Lower leg skin (tissue), 3 donors: ENCODE results near the gene USP46.

Experiments used
- CTCF ChIP-seq, 3 donors: fragments of 450-650 bp; IDR thresholded peaks; one replicate each; pipeline ENCODE4 v1.5.1; 2016; ENCODE audit warnings: antibody characterized with exemption in 3 of 3, mild to moderate bottlenecking in 3 of 3, moderate library complexity in 2 of 3
- POLR2A ChIP-seq, 2 donors: fragments of 450-650 bp; IDR thresholded peaks; one replicate each; pipeline ENCODE4 v1.6.1; 2016 to 2017; ENCODE audit warnings: antibody characterized with exemption in 2 of 2, mild to moderate bottlenecking in 1 of 2, moderate library complexity in 1 of 2

DNA sequence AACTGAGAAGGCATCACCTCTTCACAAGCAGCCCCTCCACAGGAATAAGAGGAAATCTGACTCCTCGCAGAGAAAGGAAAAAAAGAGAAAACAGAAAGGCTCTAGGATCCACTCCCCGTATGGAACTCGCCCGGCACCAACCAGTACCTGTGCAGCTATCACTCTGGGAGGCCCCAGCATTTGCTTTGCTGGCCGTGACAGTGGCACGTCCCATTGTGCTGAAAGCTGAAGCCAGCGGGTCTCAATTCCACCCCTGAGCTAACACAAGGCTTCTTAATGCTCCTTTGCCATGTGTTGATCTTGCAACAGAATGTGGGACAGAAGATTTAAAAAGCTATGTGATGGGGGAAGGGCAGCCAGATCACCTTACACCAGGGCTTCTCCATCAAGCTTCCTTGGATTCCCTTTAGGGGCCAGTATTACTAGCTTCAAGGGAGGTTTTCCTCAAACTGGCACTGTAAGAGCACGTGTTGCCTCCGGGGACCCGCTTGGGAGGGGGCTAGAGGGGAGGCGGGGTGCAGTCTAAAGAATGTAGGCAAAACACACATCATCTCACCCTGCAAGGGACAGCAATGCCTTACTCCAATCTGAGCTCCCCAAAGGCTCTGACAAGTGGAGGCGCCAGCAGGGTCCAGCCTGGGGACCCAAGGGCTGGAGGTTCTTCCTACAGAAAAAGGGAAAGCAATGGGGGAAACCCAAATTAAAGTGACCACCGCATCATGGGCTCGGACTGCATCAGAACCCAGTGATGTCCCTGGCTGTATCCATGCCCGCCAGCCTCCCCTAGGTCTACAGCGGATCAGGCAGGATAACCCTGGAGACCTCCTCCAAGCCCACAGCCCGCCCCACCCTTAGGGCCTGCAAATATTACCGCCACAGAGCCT is 1.2 kb downstream of the USP46 start:
- TF ChIP-seq POLR2A (IDR thresholded peaks at IDR 0.05) (no peak), CTCF (IDR thresholded peaks at IDR 0.05) (no peak)
